HG02798 (cell line): ENCODE measurements around the gene VSIG2.
A peak's percentile ranks its signal among the peaks of the same experiment; 100 is the strongest.

Experiments used
- ATAC-seq: cut with Tn5 transposase; IDR thresholded peaks from one replicate; pipeline ENCODE4 v1.9.1; 2021; ENCODE audit warnings: mild to moderate bottlenecking; ENCODE audit not compliant: unreplicated experiment, poor library complexity

VSIG2 gene

GRCh38 chr11:124749912-124750311, 2.1 kb downstream of the VSIG2 start:
- no peak for ATAC-seq

- no peak for ATAC-seq
These were observed 3.3 kb downstream of the VSIG2 start for GRCh38 chr11:124748481-124749343.

GRCh38 chr11:124748100-124748418, 4.0 kb downstream of the VSIG2 start:
- ATAC-seq = no peak

- no peak for ATAC-seq
These were observed 4.5 kb downstream of the VSIG2 start for GRCh38 chr11:124747406-124748099.

- ATAC-seq = peak; percentile 96
These were observed 5.3 kb downstream of the VSIG2 start for GRCh38 chr11:124746621-124747243.

GRCh38 chr11:124745835-124746620, 6.0 kb downstream of the VSIG2 start:
- peak; percentile 9 for ATAC-seq

- no peak for ATAC-seq
These were observed 6.7 kb downstream of the VSIG2 start for GRCh38 chr11:124745270-124745834.

- no peak for ATAC-seq
These were observed 9.0 kb downstream of the VSIG2 start for GRCh38 chr11:124743050-124743449.

GRCh38 chr11:124742555-124742954, 9.5 kb downstream of the VSIG2 start:
- ATAC-seq = no peak

- peak; percentile 49 for ATAC-seq
These were observed 11.7 kb downstream of the VSIG2 start for GRCh38 chr11:124740277-124740882.

GRCh38 chr11:124739479-124740276, 12.4 kb downstream of the VSIG2 start, which contains the start of gene NRGN:
TSS of gene NRGN (plus strand) at chr11:124739942. CDS start at chr11:124740085, 143 bp downstream.
- ATAC-seq = peak; percentile 99

- ATAC-seq = no peak
These were observed 13.2 kb downstream of the VSIG2 start for GRCh38 chr11:124738713-124739478.

- no peak for ATAC-seq
These were observed 14.3 kb downstream of the VSIG2 start for GRCh38 chr11:124737638-124738305.

GRCh38 chr11:124736736-124737135, 15.3 kb downstream of the VSIG2 start:
- ATAC-seq = no peak

- no peak for ATAC-seq
These were observed 19.8 kb downstream of the VSIG2 start for GRCh38 chr11:124732230-124732629.

GRCh38 chr11:124729571-124729970, 22.5 kb downstream of the VSIG2 start:
- ATAC-seq = no peak

- no peak for ATAC-seq
These were observed 23.9 kb downstream of the VSIG2 start for GRCh38 chr11:124728134-124728533.

- no peak for ATAC-seq
These were observed 24.6 kb downstream of the VSIG2 start for GRCh38 chr11:124727474-124727873.
